SU-DHL-6 (cell line): ENCODE data around the gene THRAP3.

Source experiments
- H2AFZ ChIP-seq: fragments of 200-600 bp; sonication (generic); 2 replicates; pipeline ENCODE4 v1.6.1; 2014; ENCODE audit warnings: low read depth, mild to moderate bottlenecking, moderate library complexity, mixed read lengths, antibody characterized with exemption, low read length; ENCODE audit not compliant: severe bottlenecking
- H3F3A ChIP-seq: fragments of 200-600 bp; shearing (Covaris generic); 2 replicates; pipeline ENCODE4 v1.6.0; 2016; ENCODE audit warnings: antibody characterized with exemption, mild to moderate bottlenecking; ENCODE audit not compliant: insufficient read depth
- H3K27ac ChIP-seq: fragments of 200-600 bp; sonication (generic); 2 replicates; pipeline ENCODE4 v1.5.1; 2016; ENCODE audit warnings: low read depth, mild to moderate bottlenecking, low read length, moderate library complexity, mixed read lengths
- H3K27me3 ChIP-seq: fragments of 200-600 bp; sonication (generic), shearing (Covaris generic); 2 replicates; pipeline ENCODE4 v1.6.0; 2014; ENCODE audit warnings: mild to moderate bottlenecking, low read length
- H3K36me3 ChIP-seq: fragments of 200-600 bp; sonication (generic); 2 replicates; pipeline ENCODE4 v1.6.1; 2014; ENCODE audit warnings: mild to moderate bottlenecking, low read length, mixed read lengths
- H3K4me2 ChIP-seq: fragments of 300-600, 200-600 bp; shearing (Covaris generic), sonication (generic); 2 replicates; pipeline ENCODE4 v1.6.0; 2014; ENCODE audit warnings: low read length, low read depth, mild to moderate bottlenecking; ENCODE audit not compliant: poor library complexity, severe bottlenecking
- H3K4me3 ChIP-seq: fragments of 200-600 bp; sonication (generic); 2 replicates; pipeline ENCODE4 v1.5.1; 2014; ENCODE audit warnings: antibody characterized with exemption, low read length, mild to moderate bottlenecking, mixed read lengths; ENCODE audit not compliant: insufficient read depth, poor library complexity, severe bottlenecking
- H3K79me2 ChIP-seq: fragments of 200-600 bp; sonication (generic); 2 replicates; pipeline ENCODE4 v1.6.1; 2014; ENCODE audit warnings: mild to moderate bottlenecking, low read length, moderate library complexity; ENCODE audit not compliant: insufficient read depth
- H3K9ac ChIP-seq: fragments of 200-600 bp; sonication (generic); 2 replicates; pipeline ENCODE4 v1.7.0; 2014; ENCODE audit warnings: mild to moderate bottlenecking, low read length
- H3K9me2 ChIP-seq: fragments of 200-600 bp; sonication (generic); replicated peaks from 2 replicates; pipeline ENCODE4 v1.6.1; 2014; ENCODE audit warnings: low read length; ENCODE audit not compliant: insufficient read depth
- H3K9me3 ChIP-seq: fragments of 200-600 bp; sonication (generic); 2 replicates; pipeline ENCODE4 v1.6.1; 2014; ENCODE audit warnings: low read length, mixed read lengths; ENCODE audit not compliant: insufficient read depth
- H4K20me1 ChIP-seq: fragments of 200-600 bp; sonication (generic); 2 replicates; pipeline ENCODE4 v1.6.1; 2014; ENCODE audit warnings: low read depth, mild to moderate bottlenecking, antibody characterized with exemption, low read length, moderate library complexity, mixed read lengths
- EZH2phosphoT487 ChIP-seq: fragments of 200-600 bp; sonication (generic), shearing (Covaris generic); conservative IDR thresholded peaks from 2 replicates; pipeline ENCODE4 v1.6.1; 2018; ENCODE audit warnings: mild to moderate bottlenecking, antibody characterized with exemption, low read length, moderate library complexity, mixed read lengths
- TF ChIP-seq, protein P1 (sequence below): fragments of 200-600 bp; sonication (generic); IDR thresholded peaks from one replicate; pipeline ENCODE4 v1.5.1; 2017; ENCODE audit warnings: antibody characterized with exemption, mild to moderate bottlenecking, low read length, moderate library complexity; ENCODE audit not compliant: insufficient read depth, poor library complexity, severe bottlenecking

Gene THRAP3

GRCh38 chr1:36329817-36330216 is 105.6 kb downstream of the THRAP3 start:
- no peaks in the 10 kb centered on the region for H3K9me3 ChIP-seq
- no peaks in the 10 kb centered on the region for H3K79me2 ChIP-seq
- no peak overlapping the region for H2AFZ ChIP-seq
- no peaks in the 10 kb centered on the region for H3F3A ChIP-seq
- H3K4me2 ChIP-seq = no peak overlapping the region
- H3K27ac ChIP-seq = no peak overlapping the region
- H4K20me1 ChIP-seq = no peaks in the 10 kb centered on the region
- no peaks in the 10 kb centered on the region for H3K27me3 ChIP-seq
- no peaks in the 10 kb centered on the region for H3K9me2 ChIP-seq
- no peaks in the 10 kb centered on the region for H3K36me3 ChIP-seq
- no peak overlapping the region for H3K4me3 ChIP-seq
- H3K9ac ChIP-seq = no peak overlapping the region
- TF ChIP-seq, protein P1, sequence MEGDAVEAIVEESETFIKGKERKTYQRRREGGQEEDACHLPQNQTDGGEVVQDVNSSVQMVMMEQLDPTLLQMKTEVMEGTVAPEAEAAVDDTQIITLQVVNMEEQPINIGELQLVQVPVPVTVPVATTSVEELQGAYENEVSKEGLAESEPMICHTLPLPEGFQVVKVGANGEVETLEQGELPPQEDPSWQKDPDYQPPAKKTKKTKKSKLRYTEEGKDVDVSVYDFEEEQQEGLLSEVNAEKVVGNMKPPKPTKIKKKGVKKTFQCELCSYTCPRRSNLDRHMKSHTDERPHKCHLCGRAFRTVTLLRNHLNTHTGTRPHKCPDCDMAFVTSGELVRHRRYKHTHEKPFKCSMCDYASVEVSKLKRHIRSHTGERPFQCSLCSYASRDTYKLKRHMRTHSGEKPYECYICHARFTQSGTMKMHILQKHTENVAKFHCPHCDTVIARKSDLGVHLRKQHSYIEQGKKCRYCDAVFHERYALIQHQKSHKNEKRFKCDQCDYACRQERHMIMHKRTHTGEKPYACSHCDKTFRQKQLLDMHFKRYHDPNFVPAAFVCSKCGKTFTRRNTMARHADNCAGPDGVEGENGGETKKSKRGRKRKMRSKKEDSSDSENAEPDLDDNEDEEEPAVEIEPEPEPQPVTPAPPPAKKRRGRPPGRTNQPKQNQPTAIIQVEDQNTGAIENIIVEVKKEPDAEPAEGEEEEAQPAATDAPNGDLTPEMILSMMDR = no peak
- TF ChIP-seq EZH2phosphoT487 = no peak

- Histone ChIP-seq H3K9me2 (no peaks in the 10 kb centered on the region), H3K9me3 (no peaks in the 10 kb centered on the region), H3K36me3 (no peaks in the 10 kb centered on the region), H3K4me2 (no peak overlapping the region), H3K27me3 (no peaks in the 10 kb centered on the region), H3K79me2 (no peaks in the 10 kb centered on the region), H2AFZ (no peak overlapping the region), H3K27ac (no peak overlapping the region), H4K20me1 (no peaks in the 10 kb centered on the region), H3K4me3 (no peak overlapping the region), H3K9ac (no peak overlapping the region), H3F3A (no peaks in the 10 kb centered on the region)
- TF ChIP-seq, protein P1 = no peak
- TF ChIP-seq EZH2phosphoT487 = no peak
Measured at GRCh38 chr1:36330940-36331339, 106.7 kb downstream of the THRAP3 start.

- Histone ChIP-seq H3K4me3 (no peak overlapping the region), H3K27me3 (no peaks in the 10 kb centered on the region), H3K79me2 (no peaks in the 10 kb centered on the region), H3K4me2 (no peak overlapping the region), H3F3A (no peaks in the 10 kb centered on the region), H2AFZ (no peak overlapping the region), H3K9ac (no peak overlapping the region), H4K20me1 (no peaks in the 10 kb centered on the region), H3K9me2 (no peaks in the 10 kb centered on the region), H3K36me3 (no peaks in the 10 kb centered on the region), H3K9me3 (no peaks in the 10 kb centered on the region), H3K27ac (no peak overlapping the region)
- TF ChIP-seq, protein P1 = no peak
- TF ChIP-seq EZH2phosphoT487 = no peak
Measured at GRCh38 chr1:36337830-36338229, 113.6 kb downstream of the THRAP3 start.

DNA sequence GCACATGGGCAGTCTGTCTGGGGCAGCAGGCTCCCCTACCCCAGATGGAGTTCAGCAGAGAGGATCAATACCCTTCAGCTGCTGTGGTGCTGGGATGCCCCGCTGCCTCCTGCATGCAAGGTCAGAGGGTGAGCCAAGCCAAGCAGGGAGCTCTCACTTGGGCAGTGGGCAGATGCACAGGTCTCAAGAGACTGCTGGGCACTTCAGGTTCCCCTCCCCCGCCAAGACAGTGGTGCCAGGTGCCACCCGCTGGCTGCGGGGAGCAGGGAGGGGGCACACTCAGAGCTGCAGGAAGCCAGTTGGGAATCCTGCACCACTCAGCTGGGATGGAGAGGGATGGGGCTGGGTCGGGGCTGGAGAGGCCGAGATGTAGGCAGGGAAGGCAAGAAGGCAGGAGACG is 115.0 kb downstream of the THRAP3 start:
- H3K36me3 ChIP-seq = no peaks in the 10 kb centered on the region

More for the DNA sequence above, 115.0 kb downstream of the THRAP3 start:
- Histone ChIP-seq H2AFZ (no peak overlapping the region), H3K9me2 (no peaks in the 10 kb centered on the region), H3K4me2 (no peak overlapping the region), H3K4me3 (no peak overlapping the region), H3F3A (no peaks in the 10 kb centered on the region), H3K27ac (no peak overlapping the region), H4K20me1 (no peaks in the 10 kb centered on the region), H3K27me3 (no peaks in the 10 kb centered on the region), H3K9me3 (no peaks in the 10 kb centered on the region), H3K9ac (no peak overlapping the region), H3K79me2 (no peaks in the 10 kb centered on the region)
- no peak for TF ChIP-seq EZH2phosphoT487
- TF ChIP-seq, protein P1 = no peak
